IPS-NIHi11 (cell line): ENCODE data around the gene ANKS1A.
A peak's percentile ranks its signal among the peaks of the same experiment; 100 is the strongest.
"Not testable (repeated sequence)": the region's sequence is repeated elsewhere in the genome, so short reads cannot be mapped to it uniquely, and the experiment has no call there.

ENCODE experiments used
- DNase-seq: peaks from one replicate; pipeline ENCODE4 v3.0.0; 2012; ENCODE audit warnings: mixed read lengths, low spot score

Gene ANKS1A

DNA sequence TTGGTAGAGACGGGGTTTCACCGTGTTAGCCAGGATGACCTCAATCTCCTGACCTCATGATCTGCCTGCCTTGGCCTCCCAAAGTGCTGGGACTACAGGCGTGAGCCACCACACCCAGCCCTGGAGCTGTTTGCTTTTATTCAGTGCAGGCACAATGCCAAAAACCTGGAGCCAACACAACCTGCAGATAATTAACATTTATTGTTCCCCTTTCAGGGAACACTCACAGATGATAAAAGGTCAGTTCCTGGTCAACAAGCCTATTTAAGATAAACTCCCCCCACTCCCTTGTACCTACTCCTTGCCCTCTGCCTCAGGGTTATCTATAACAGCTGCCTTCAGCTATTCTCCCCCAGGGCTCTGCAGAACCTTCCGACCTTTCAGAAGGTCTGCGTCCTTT is 218.7 kb downstream of the ANKS1A start:
- DNase-seq, result not testable (repeated sequence)

DNA sequence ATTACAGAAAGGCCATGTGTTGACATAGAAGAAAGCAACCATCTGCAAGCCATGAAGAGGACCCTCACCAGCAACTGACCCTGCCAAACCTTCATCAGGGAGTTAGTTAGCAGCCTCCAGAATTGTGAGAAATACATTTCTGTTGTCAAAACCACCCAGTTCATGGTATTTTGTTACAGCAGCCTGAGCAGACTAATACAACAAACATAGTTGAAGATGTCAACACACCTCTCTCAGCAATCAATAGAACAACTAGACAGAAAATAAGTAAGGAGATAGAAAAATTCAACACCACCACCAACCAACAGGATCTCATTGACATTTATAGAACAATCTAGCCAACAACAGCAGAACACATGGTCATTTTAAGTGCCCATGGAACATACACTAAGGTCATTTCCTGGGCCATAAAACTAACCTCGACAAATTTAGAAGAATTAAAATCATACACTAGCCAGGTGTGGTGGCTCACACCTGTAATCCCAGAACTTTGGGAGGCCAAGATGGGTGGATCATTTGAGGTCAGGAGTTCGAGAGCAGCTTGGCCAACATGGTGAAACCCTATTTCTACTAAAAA is 219.3 kb downstream of the ANKS1A start:
- DNase-seq, result no peak

DNA sequence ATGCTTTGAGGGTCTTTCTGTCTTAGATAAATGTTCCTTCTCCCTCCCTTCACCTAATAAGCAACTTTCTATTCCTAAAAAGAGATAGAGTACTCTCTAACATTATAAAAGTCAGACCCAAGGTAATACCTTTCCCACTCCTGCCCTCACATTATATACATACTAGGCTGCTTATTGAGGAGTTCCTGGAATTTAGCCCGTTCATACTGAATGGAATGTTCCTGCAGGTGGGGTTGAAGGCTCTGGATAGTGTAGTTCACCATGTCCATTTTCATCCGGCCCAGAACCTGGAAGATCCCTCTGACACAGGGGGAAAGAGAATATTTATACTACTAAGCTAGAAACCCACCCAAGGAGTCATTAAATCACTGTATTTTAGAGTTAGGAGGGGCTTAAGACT is 231.7 kb downstream of the ANKS1A start:
- DNase-seq, result no peak

DNA sequence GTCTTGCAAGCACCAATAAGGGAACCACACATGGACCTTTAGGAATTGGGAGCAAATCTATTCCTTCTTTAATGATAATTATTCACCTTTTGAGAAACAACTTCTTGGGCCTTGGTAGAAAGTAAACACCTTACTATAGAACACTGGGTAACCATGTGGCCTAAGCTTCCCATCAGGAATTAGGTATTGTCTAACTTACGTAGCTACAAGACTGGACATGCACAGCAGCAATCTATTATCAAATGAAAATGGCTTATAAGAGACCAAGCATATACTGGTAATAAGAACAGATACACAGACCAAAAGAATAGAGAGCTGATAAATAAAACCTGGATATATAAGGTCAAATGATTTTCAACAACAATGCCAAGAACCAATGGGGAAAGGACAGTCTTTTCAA is 235.3 kb downstream of the ANKS1A start:
- DNase-seq, result no peak

DNA sequence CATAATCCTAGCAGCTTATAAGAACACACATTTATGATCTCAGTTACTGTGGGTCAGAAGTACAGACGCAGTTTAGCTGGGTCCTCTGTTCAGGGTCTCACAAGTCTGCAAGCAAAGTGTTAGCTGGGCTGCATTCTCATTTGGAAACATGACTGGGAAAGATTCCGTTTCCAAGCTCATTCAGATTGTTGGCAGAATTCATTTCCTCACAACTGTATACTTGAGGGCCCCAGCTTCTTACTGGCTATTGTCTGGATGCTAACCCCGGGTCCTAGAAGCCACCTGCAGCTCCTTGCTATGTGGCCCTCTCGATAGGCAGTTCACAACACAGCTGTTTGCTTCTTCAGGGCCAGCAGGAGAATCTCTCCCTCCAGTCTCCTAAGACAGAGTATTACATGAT is 239.0 kb downstream of the ANKS1A start:
- DNase-seq, result no peak

DNA sequence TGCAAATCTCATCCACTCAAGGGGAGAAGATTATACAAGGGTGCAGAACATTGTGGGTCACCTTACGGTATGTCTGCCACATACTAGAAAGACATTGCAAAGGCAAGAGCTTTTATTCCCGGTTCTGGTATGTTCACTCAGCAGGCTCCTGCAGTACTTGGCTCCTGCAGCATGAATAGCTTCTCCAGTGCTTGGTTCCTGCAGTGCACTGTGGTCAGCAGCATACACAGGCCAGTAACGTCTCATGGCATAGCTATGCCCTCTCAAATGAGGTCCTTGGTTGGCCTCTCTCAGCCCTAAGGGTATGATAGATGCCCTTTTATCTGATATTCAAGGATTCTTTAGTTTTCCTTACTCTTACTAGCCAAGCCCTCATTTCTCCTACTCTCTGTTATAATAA is 239.4 kb downstream of the ANKS1A start:
- DNase-seq, result no peak

DNA sequence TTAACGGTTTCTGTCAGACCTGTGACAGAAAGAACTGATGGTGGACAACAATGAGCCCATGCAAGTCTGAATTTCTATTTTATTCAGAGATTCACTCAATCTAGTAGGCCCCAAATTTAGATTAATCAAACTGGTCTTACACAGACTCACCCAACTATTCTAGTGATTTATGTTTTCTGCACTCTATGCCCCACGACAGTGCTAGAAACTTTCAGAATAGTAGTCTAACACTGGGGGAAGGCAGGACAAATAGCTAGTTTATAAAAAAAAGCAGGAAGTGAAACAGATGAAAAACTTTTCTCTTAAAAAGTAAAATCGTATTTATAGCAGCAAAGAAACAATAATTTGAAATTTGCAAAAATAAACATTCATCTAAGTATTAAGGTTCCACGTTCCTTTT is 247.1 kb downstream of the ANKS1A start:
- DNase-seq, result no peak

DNA sequence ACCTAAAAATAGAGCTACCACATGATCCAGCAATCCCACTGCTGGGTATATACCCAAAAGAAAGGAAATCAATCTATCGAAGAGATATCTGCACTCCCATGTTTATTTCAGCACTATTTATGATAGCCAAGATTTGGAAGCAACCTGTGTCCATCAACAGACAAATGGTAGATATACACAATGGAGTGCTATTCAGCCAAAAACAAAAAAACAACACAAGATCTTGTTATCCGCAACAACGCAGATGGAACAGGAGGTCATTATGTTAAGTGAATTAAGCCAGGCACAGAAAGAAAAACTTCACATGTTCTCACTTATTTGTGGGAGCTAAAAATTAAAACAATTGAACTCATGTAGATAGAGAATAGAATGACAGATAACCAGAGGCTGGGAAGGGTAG is 249.1 kb downstream of the ANKS1A start:
- DNase-seq, result not testable (repeated sequence)

DNA sequence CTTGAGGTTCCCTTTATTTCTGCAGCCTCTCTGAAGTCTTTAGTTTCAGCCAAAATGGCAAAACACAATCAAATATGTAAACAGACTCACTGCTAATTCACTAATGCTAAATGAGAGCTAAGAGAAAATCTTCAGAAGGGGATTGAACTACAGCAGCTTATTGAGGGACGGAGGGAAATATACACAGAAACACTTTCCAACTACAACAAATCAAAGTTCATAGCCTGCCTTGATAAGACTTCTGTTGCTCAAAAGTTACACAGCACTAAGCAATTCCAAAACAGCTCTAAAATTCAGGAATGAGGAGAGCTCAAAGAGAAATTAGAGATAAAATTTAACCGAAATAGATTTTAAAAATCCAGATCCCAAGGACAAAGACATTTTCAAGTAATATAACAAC is 250.4 kb downstream of the ANKS1A start:
- no peak for DNase-seq

DNA sequence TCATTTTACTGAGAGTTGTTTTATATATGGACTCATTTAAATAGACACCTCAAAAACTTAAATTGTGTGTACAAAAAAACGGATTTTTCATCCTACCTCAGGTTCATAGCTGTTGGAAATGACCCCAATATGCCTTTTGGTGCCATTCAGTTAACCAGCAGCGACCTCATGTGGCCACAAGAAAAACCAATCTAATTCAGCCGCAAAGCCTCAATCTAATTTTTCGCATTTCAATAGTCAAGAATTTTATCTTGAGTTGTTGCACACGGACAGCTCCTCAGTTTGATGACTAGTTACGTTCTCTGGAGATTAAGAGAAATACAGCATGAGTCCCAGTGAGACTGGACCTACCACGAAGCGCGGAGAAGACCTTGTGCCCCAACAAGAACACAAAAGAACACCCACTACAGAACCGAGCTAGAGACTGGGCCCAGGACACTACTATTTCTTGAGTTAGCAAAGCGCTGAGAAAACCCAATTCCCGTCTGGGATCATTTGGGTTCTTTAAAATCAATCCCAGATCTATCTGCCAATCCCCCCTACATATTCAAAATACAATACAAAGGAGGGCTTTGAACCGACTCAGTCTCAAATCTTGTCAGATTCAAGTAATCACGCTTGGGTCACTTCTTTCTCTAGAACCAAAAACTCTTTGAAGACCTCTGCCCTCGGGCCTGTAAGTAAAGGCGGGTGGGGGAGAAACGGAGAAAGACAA is 251.0 kb downstream of the ANKS1A start:
- DNase-seq, result peak; percentile 66

DNA sequence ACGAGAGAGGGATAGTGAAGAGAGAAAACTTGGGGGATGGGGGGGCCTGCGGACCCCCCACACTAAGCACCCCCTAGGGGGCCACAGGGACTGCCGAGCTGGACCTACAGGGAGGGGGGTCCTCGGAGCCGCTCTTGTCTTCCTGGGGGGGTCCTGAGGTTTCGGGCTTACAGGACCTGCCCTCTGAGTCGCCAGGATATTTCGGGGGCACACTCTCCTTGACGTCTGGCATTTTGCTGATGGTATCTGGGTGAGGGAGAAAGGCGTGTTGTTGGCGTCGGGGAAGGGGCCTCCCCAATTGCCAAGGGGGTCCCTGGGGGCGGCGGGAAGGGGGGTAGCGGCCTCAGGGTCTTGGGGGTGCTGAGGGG is 251.6 kb downstream of the ANKS1A start:
- no peak for DNase-seq
